ENCODE data around the gene GALNTL6. TPM values are rescaled to one million over a fixed set of nuclear protein-coding genes. Genes with fewer than 3 reads are reported as not detected.

GALNTL6 gene
- total RNA-seq, 4 donors from 2014 or later, result not detected

DNA sequence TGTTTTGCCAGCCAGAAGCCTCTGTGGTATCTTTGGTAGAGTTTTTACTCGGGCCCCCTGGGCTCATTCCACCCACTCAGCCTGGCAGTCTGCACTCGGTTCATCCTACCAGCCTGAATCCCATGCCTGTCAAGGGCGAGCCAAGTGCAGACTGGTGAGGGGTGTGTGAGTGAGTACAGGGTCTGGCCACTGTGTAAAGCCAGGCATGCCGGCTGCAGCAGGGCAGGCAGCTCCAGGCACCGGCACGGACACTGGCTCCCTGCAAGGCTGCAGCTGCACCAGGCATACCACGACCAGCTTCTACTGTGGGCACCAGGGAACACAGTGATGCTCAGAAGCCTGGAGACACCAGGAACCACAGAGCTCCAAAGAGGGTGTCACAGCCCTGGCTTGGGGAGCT lies 1161.4 kb downstream of the GALNTL6 start:
- TF ChIP-seq, protein P1, sequence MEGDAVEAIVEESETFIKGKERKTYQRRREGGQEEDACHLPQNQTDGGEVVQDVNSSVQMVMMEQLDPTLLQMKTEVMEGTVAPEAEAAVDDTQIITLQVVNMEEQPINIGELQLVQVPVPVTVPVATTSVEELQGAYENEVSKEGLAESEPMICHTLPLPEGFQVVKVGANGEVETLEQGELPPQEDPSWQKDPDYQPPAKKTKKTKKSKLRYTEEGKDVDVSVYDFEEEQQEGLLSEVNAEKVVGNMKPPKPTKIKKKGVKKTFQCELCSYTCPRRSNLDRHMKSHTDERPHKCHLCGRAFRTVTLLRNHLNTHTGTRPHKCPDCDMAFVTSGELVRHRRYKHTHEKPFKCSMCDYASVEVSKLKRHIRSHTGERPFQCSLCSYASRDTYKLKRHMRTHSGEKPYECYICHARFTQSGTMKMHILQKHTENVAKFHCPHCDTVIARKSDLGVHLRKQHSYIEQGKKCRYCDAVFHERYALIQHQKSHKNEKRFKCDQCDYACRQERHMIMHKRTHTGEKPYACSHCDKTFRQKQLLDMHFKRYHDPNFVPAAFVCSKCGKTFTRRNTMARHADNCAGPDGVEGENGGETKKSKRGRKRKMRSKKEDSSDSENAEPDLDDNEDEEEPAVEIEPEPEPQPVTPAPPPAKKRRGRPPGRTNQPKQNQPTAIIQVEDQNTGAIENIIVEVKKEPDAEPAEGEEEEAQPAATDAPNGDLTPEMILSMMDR (IDR thresholded peaks at IDR 0.05; ENCODE audit: low read depth), result no peak

DNA sequence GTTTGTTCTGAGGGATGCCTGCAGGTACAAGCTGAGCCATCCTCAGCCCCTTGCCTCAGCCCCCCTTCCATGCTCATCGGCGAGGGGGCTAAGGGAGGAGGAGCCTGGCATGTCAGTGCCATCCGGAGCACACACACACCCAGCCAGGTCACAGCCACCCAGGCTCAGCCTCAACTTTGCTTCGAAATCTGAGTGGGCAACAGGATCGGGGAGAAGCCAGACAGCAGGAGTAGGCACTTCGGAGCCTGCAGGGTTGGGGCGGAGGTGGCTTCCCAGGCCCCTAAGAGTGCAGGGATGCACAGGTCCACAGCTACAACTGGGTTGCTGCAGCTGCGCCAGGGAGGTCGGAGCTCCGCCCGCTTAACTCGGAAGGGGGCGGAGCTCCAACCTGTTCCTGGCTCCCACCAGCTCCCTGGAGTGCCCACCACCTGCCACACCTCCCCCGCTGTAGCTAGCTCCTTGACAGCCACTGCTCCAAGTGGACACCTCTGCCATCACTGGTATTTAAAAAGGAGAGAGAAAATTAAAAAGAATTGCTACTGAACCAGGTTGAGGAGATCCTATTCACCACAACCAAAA lies 1162.5 kb downstream of the GALNTL6 start:
- TF ChIP-seq, protein P1 (IDR thresholded peaks at IDR 0.05; ENCODE audit: low read depth), result no peak

- TF ChIP-seq, protein P1 (IDR thresholded peaks at IDR 0.05; ENCODE audit: low read depth), result no peak
Measured at GRCh38 chr4:172978848-172979247, 1165.6 kb downstream of the GALNTL6 start.

- TF ChIP-seq, protein P1 (IDR thresholded peaks at IDR 0.05; ENCODE audit: low read depth), result no peak
Measured at GRCh38 chr4:172979332-172979731, 1166.1 kb downstream of the GALNTL6 start.

GRCh38 chr4:172980219-172980618 lies 1167.0 kb downstream of the GALNTL6 start:
- TF ChIP-seq, protein P1 (IDR thresholded peaks at IDR 0.05; ENCODE audit: low read depth), result no peak

GRCh38 chr4:172982151-172982590 lies 1169.0 kb downstream of the GALNTL6 start:
- TF ChIP-seq, protein P1 (IDR thresholded peaks at IDR 0.05; ENCODE audit: low read depth), result no peak

DNA sequence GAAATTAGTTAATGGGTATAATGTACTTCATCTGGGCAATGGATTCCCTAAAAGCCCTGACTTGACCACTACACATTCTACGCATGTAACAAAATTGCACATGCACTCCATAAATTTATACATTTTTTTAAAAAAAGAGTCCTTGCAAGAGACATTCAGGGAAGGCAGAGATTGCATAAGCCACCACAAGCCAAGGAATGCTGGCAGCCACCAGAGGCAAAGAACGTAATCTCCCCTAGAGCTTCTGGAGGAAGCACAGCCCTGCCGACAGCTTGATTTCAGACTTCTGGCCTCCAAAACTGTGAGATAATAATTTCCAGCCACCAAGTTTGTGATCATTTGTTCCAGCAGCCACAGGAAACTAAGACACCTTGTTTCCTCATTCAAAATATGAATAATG lies 1169.8 kb downstream of the GALNTL6 start:
- TF ChIP-seq, protein P1 (IDR thresholded peaks at IDR 0.05; ENCODE audit: low read depth), result no peak
